WERI-Rb-1 (cell line): ENCODE measurements around the gene DHDH.

Experiments used
- DNase-seq: peaks from one replicate; pipeline ENCODE4 v3.0.0-alpha.2; 2020
- H3K27ac ChIP-seq: fragments of 250-450 bp; sonication (Bioruptor Pico); 2 replicates; pipeline ENCODE4 v1.5.1; 2020; ENCODE audit warnings: mild to moderate bottlenecking, moderate library complexity
- H3K27me3 ChIP-seq: fragments of 250-450 bp; sonication (Bioruptor Pico); 2 replicates; pipeline ENCODE4 v1.5.1; 2021; ENCODE audit warnings: mild to moderate bottlenecking, low read depth, moderate library complexity; ENCODE audit not compliant: insufficient read depth, severe bottlenecking
- H3K36me3 ChIP-seq: fragments of 250-450 bp; sonication (Bioruptor Pico); 2 replicates; pipeline ENCODE4 v1.5.1; 2020; ENCODE audit warnings: mild to moderate bottlenecking, moderate library complexity
- H3K4me3 ChIP-seq: 2 replicates; pipeline ENCODE4 v1.5.1; 2011; ENCODE audit warnings: low read depth, mild to moderate bottlenecking, control low read depth, low read length
- H3K9me3 ChIP-seq: fragments of 250-450 bp; sonication (Bioruptor Pico); 2 replicates; pipeline ENCODE4 v1.5.1; 2021; ENCODE audit warnings: mild to moderate bottlenecking, moderate library complexity; ENCODE audit not compliant: severe bottlenecking
- CTCF ChIP-seq: IDR thresholded peaks from 2 replicates; pipeline ENCODE4 v1.5.1; 2011; ENCODE audit warnings: low read depth, mild to moderate bottlenecking, control low read depth, inconsistent platforms, low read length

The DHDH gene

GRCh38 chr19:48962849-48963165, 29.3 kb downstream of the DHDH start:
- H3K36me3 ChIP-seq, result peaks cover 34% of the 10 kb centered on the region
- no peak for TF ChIP-seq CTCF
- peaks cover 4% of the 10 kb centered on the region for H3K9me3 ChIP-seq
- no peak overlapping the region for H3K4me3 ChIP-seq
- no peak for DNase-seq
- no peak overlapping the region for H3K27ac ChIP-seq
- H3K27me3 ChIP-seq, result no peaks in the 10 kb centered on the region

- peaks cover 4% of the 10 kb centered on the region for H3K9me3 ChIP-seq
- peak; percentile 30 for DNase-seq
- no peaks in the 10 kb centered on the region for H3K27me3 ChIP-seq
- no peak overlapping the region for H3K4me3 ChIP-seq
- no peak for TF ChIP-seq CTCF
- peak overlapping the region; percentile 62 for H3K27ac ChIP-seq
- H3K36me3 ChIP-seq, result peaks cover 40% of the 10 kb centered on the region
Measured at GRCh38 chr19:48963371-48964204, 30.1 kb downstream of the DHDH start.

DNA sequence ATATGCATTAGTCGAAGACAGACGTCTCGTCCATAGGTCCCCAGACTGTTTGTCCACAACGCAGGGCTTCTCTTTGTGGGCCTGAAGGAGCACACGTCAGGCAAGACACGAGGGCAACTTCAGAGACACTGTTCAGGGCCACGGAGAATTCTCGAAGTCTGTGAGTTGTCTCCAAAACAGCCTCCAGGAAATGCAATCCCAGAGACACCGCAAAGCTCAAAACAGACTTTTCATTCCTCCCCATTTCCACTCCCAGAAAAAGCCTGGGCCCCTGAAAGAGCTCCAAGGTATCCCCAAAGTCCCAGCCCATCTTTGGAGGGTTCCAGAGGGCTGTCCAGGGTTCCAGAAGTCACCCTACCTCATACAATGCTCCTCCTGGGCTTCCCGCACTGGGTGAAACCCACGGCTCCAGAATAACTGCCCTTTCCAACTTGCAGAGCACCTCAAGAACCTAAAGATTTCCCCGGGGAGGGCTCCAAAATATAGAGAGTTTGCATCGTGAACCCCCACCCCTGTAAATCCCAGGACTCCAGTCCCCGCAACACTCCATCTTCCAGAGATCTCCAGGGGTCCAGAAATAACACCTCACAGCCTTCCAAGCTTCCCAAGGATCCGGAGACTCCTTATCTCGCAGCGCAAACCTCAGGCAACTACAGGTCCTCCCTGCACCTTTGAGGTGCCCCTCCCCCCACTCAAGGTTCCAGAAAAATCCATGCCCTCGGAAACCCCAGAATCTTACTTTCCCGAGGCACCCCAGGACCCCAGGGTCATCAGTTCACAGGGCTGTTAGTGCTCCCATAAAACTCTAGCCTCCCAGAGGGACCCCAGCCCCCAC, 30.9 kb downstream of the DHDH start:
- H3K9me3 ChIP-seq, result peaks cover 4% of the 10 kb centered on the region
- H3K4me3 ChIP-seq, result peak overlapping the region; percentile 20; the same call in 1 of the 2 replicates
- peaks cover 45% of the 10 kb centered on the region for H3K36me3 ChIP-seq
- no peak for DNase-seq
- H3K27me3 ChIP-seq, result no peaks in the 10 kb centered on the region
- peak overlapping the region; percentile 62 for H3K27ac ChIP-seq
- no peak for TF ChIP-seq CTCF

GRCh38 chr19:48965040-48965805, 31.7 kb downstream of the DHDH start, which contains the start of gene FTL:
Gene FTL (plus strand): TSS chr19:48965309. CDS start chr19:48965508, 199 bp downstream.
- peak within 1 kb of the TSS; percentile 90 for H3K4me3 ChIP-seq

More at GRCh38 chr19:48965040-48965805, 31.7 kb downstream of the DHDH start, which contains the start of gene FTL:
- no peaks in the 10 kb centered on the region for H3K27me3 ChIP-seq
- no peak for TF ChIP-seq CTCF
- peaks cover 4% of the 10 kb centered on the region for H3K9me3 ChIP-seq
- H3K27ac ChIP-seq, result peak within 1 kb of the TSS; percentile 62
- peak; percentile 93 for DNase-seq
- peaks cover 51% of the 10 kb centered on the region for H3K36me3 ChIP-seq
